PFSK-1 (cell line): ENCODE results near the gene VOPP1.

Experiments used
- SIN3A ChIP-seq: IDR thresholded peaks from 2 replicates; pipeline ENCODE4 v1.6.1; 2012; ENCODE audit warnings: mild to moderate bottlenecking, low read length, moderate library complexity, borderline replicate concordance; ENCODE audit not compliant: insufficient read depth
- TF ChIP-seq, protein P1 (sequence below), 2 experiments: IDR thresholded peaks; 2 replicates each; pipeline versions ENCODE4 v1.6.1 to v1.8.0; 2011 to 2012; ENCODE audit warnings: low read depth in 2 of 2, low read length in 2 of 2, control low read depth in 1 of 2, inconsistent platforms in 1 of 2, mild to moderate bottlenecking in 1 of 2, moderate library complexity in 1 of 2; ENCODE audit not compliant: insufficient read depth in 1 of 2

GRCh38 chr7:55444786-55445185 is 127.5 kb downstream of the VOPP1 start:
- TF ChIP-seq, protein P1, sequence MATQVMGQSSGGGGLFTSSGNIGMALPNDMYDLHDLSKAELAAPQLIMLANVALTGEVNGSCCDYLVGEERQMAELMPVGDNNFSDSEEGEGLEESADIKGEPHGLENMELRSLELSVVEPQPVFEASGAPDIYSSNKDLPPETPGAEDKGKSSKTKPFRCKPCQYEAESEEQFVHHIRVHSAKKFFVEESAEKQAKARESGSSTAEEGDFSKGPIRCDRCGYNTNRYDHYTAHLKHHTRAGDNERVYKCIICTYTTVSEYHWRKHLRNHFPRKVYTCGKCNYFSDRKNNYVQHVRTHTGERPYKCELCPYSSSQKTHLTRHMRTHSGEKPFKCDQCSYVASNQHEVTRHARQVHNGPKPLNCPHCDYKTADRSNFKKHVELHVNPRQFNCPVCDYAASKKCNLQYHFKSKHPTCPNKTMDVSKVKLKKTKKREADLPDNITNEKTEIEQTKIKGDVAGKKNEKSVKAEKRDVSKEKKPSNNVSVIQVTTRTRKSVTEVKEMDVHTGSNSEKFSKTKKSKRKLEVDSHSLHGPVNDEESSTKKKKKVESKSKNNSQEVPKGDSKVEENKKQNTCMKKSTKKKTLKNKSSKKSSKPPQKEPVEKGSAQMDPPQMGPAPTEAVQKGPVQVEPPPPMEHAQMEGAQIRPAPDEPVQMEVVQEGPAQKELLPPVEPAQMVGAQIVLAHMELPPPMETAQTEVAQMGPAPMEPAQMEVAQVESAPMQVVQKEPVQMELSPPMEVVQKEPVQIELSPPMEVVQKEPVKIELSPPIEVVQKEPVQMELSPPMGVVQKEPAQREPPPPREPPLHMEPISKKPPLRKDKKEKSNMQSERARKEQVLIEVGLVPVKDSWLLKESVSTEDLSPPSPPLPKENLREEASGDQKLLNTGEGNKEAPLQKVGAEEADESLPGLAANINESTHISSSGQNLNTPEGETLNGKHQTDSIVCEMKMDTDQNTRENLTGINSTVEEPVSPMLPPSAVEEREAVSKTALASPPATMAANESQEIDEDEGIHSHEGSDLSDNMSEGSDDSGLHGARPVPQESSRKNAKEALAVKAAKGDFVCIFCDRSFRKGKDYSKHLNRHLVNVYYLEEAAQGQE (IDR thresholded peaks at IDR 0.05; ENCODE audit: insufficient read depth in 1 of 2, low read depth in 2 of 2, low read length in 2 of 2) = no peak
- no peak for TF ChIP-seq SIN3A
